GM23338 (cell line): ENCODE results near the gene CHST15. TPM values are rescaled to one million over a fixed set of nuclear protein-coding genes. Genes with fewer than 3 reads are reported as not detected.

ENCODE experiments used
- ATAC-seq: fragments of 200-7000 bp; cut with Tn5 transposase; 3 replicates; pipeline ENCODE4 v1.9.1; 2020
- DNase-seq: peaks from one replicate; pipeline ENCODE4 v3.0.0-alpha.2; 2015; ENCODE audit warnings: low spot score
- H2AFZ ChIP-seq: fragments of 200-600 bp; sonication (generic); 2 replicates; pipeline ENCODE4 v1.8.0; 2016; ENCODE audit warnings: antibody characterized with exemption, mild to moderate bottlenecking, moderate library complexity
- H3F3A ChIP-seq: fragments of 200-600 bp; sonication (generic); replicated peaks from 2 replicates; pipeline ENCODE4 v1.8.0; 2017; ENCODE audit warnings: antibody characterized with exemption, mixed run types, low read depth
- H3K27ac ChIP-seq: fragments of 200-600 bp; sonication (generic); 2 replicates; pipeline ENCODE4 v1.6.1; 2016; ENCODE audit warnings: low read depth
- H3K27me3 ChIP-seq: fragments of 200-600 bp; sonication (generic); 2 replicates; pipeline ENCODE4 v1.8.0; 2016; ENCODE audit warnings: mild to moderate bottlenecking, mixed run types, moderate library complexity; ENCODE audit not compliant: insufficient read depth
- H3K36me3 ChIP-seq: fragments of 200-600 bp; sonication (generic); 2 replicates; pipeline ENCODE4 v1.8.0; 2016; ENCODE audit warnings: mild to moderate bottlenecking; ENCODE audit not compliant: insufficient read depth
- H3K4me1 ChIP-seq: fragments of 200-600 bp; sonication (generic); 2 replicates; pipeline ENCODE4 v1.8.0; 2016; ENCODE audit warnings: mild to moderate bottlenecking, moderate library complexity; ENCODE audit not compliant: insufficient read depth
- H3K4me2 ChIP-seq: fragments of 200-600 bp; sonication (generic); 2 replicates; pipeline ENCODE4 v1.7.1; 2017; ENCODE audit warnings: mixed run types
- H3K4me3 ChIP-seq: fragments of 200-600 bp; sonication (generic); 2 replicates; pipeline ENCODE4 v1.6.1; 2016; ENCODE audit warnings: mixed run types
- H3K79me2 ChIP-seq: fragments of 200-600 bp; sonication (generic); replicated peaks from 2 replicates; pipeline ENCODE4 v1.8.0; 2017; ENCODE audit warnings: mild to moderate bottlenecking; ENCODE audit not compliant: insufficient read depth
- H3K9me2 ChIP-seq: fragments of 200-600 bp; sonication (generic); 2 replicates; pipeline ENCODE4 v1.8.0; 2017; ENCODE audit not compliant: insufficient read depth
- H4K20me1 ChIP-seq: fragments of 200-600 bp; sonication (generic); replicated peaks from 2 replicates; pipeline ENCODE4 v1.8.0; 2017; ENCODE audit warnings: mild to moderate bottlenecking; ENCODE audit not compliant: insufficient read depth
- H3K27ac Mint-ChIP-seq: 2 replicates; pipeline ENCODE4 v1.8.0; 2020; ENCODE audit warnings: inconsistent platforms, mild to moderate bottlenecking, moderate library complexity, mixed read lengths
- H3K27me3 Mint-ChIP-seq: 3 replicates; pipeline ENCODE4 v1.8.0; 2022; ENCODE audit warnings: low read depth, mild to moderate bottlenecking, moderate library complexity, mixed read lengths, inconsistent platforms; ENCODE audit not compliant: insufficient read depth, poor library complexity
- H3K36me3 Mint-ChIP-seq: 3 replicates; pipeline ENCODE4 v1.8.0; 2021; ENCODE audit warnings: low read depth, mild to moderate bottlenecking, inconsistent platforms, moderate library complexity, mixed read lengths
- H3K4me1 Mint-ChIP-seq: 3 replicates; pipeline ENCODE4 v1.8.0; 2020; ENCODE audit warnings: mild to moderate bottlenecking, inconsistent platforms, mixed read lengths
- H3K4me3 Mint-ChIP-seq: 3 replicates; pipeline ENCODE4 v1.8.0; 2021; ENCODE audit warnings: moderate library complexity, mild to moderate bottlenecking, inconsistent platforms, mixed read lengths
- H3K9me3 Mint-ChIP-seq: 3 replicates; pipeline ENCODE4 v1.8.0; 2020; ENCODE audit warnings: moderate library complexity, mild to moderate bottlenecking, inconsistent platforms, mixed read lengths
- CREB1 ChIP-seq: fragments of 250-450 bp; sonication (Bioruptor Pico); IDR thresholded peaks from 2 replicates; pipeline ENCODE4 v1.5.0; 2020; ENCODE audit warnings: low read depth, mild to moderate bottlenecking, moderate library complexity
- CTCF ChIP-seq, 2 experiments: fragments of 200-600 bp in 1 of 2; sonication (generic) in 1 of 2; conservative IDR thresholded peaks; 2 replicates each; pipeline versions ENCODE4 v1.5.1 to v1.6.1; 2016 to 2017; ENCODE audit warnings: antibody characterized with exemption in 2 of 2, low read depth in 2 of 2, mild to moderate bottlenecking in 2 of 2, moderate library complexity in 1 of 2
- ETS1 ChIP-seq: IDR thresholded peaks from 2 replicates; pipeline ENCODE4 v1.6.1; 2016; ENCODE audit warnings: antibody characterized with exemption
- EZH2 ChIP-seq: fragments of 200-600 bp; sonication (generic); IDR thresholded peaks from one replicate; pipeline ENCODE4 v1.8.0; 2017; ENCODE audit warnings: antibody characterized with exemption, mild to moderate bottlenecking, low read depth; ENCODE audit not compliant: unreplicated experiment
- EZH2phosphoT487 ChIP-seq: fragments of 200-600 bp; sonication (generic); IDR thresholded peaks from one replicate; pipeline ENCODE4 v1.8.1; 2018; ENCODE audit warnings: antibody characterized with exemption; ENCODE audit not compliant: unreplicated experiment
- JUNB ChIP-seq: IDR thresholded peaks from one replicate; pipeline ENCODE4 v1.6.1; 2016; ENCODE audit warnings: antibody characterized with exemption; ENCODE audit not compliant: unreplicated experiment
- NANOG ChIP-seq: IDR thresholded peaks from 2 replicates; pipeline ENCODE4 v1.6.1; 2016; ENCODE audit warnings: antibody characterized with exemption, borderline replicate concordance
- POLR2AphosphoS5 ChIP-seq: IDR thresholded peaks from 2 replicates; pipeline ENCODE4 v1.6.1; 2016; ENCODE audit warnings: antibody characterized with exemption, low read depth
- STAT1 ChIP-seq: IDR thresholded peaks from one replicate; pipeline ENCODE4 v1.6.1; 2016; ENCODE audit warnings: antibody characterized with exemption; ENCODE audit not compliant: unreplicated experiment
- ZNF331 ChIP-seq: fragments of 250-450 bp; sonication (Bioruptor Pico); IDR thresholded peaks from 2 replicates; pipeline ENCODE4 v1.5.0; 2020; ENCODE audit warnings: low read depth, mild to moderate bottlenecking, moderate library complexity
- polyA plus RNA-seq: library from polyadenylated mRNA; unstranded; fragments of >200 nt; fragmentation: Nextera tagmentation; extraction: Ambion mirVana; gene quantifications from 2 replicates; pipeline ENCODE4 v1.2.1, GENCODE V29; 2016
- total RNA-seq: library from RNA; depleted of rRNA; stranded (reverse); fragments of >200 nt; shearing (Covaris generic); gene quantifications from 2 replicates; pipeline ENCODE4 v1.2.3, GENCODE V29; 2014

CHST15 gene
- total and polyA plus RNA-seq, 2 experiments from 2014 or later, result 2.6 to 11.2 TPM

- TF ChIP-seq ETS1 (no peak), EZH2phosphoT487 (no peak), CTCF (conservative IDR thresholded peaks at IDR 0.05; ENCODE audit: low read depth in 2 of 2) (no peak)
Observed at GRCh38 chr10:124027651-124028050, 65.7 kb downstream of the CHST15 start (continued).

GRCh38 chr10:124027031-124027611 lies 66.3 kb downstream of the CHST15 start:
- Mint-ChIP-seq H3K4me1 (peaks cover 40% of the 10 kb centered on the region), H3K27me3 (peaks cover 9% of the 10 kb centered on the region), H3K4me3 (no peak overlapping the region), H3K27ac (no peak overlapping the region; the same call in 1 of the 2 replicates), H3K36me3 (no peaks in the 10 kb centered on the region; the same call in 2 of the 3 replicates), H3K9me3 (no peaks in the 10 kb centered on the region)
- no peaks in the 10 kb centered on the region for H4K20me1 ChIP-seq
- H3K4me3 ChIP-seq, result no peak overlapping the region
- H3K4me2 ChIP-seq, result no peak overlapping the region
- peaks cover 22% of the 10 kb centered on the region for H3K4me1 ChIP-seq
- DNase-seq (no peak), ATAC-seq (no peak)
- H3K27me3 ChIP-seq, result no peaks in the 10 kb centered on the region
- no peak overlapping the region for H2AFZ ChIP-seq
- H3K27ac ChIP-seq, result no peak overlapping the region
- H3K79me2 ChIP-seq, result no peaks in the 10 kb centered on the region
- H3K9me2 ChIP-seq, result no peaks in the 10 kb centered on the region
- TF ChIP-seq NANOG (no peak), JUNB (no peak), CREB1 (CRISPR knock-in tag) (no peak), POLR2AphosphoS5 (no peak), EZH2 (no peak)
- peaks cover 3% of the 10 kb centered on the region; the same call in 1 of the 2 replicates for H3F3A ChIP-seq
- no peaks in the 10 kb centered on the region for H3K36me3 ChIP-seq

- Mint-ChIP-seq H3K27ac (peak overlapping the region; percentile 87; the same call in 1 of the 2 replicates), H3K4me1 (peaks cover 41% of the 10 kb centered on the region)
- DNase-seq, result peak; percentile 54
Observed at GRCh38 chr10:124026589-124026939, 66.8 kb downstream of the CHST15 start.

More at GRCh38 chr10:124026589-124026939, 66.8 kb downstream of the CHST15 start:
- no peaks in the 10 kb centered on the region for H3K36me3 ChIP-seq
- Mint-ChIP-seq H3K4me3 (no peak overlapping the region; the same call in 2 of the 3 replicates), H3K27me3 (peaks cover 10% of the 10 kb centered on the region), H3K36me3 (no peaks in the 10 kb centered on the region; the same call in 2 of the 3 replicates), H3K9me3 (no peaks in the 10 kb centered on the region)
- H3K27me3 ChIP-seq, result no peaks in the 10 kb centered on the region
- H3K4me1 ChIP-seq, result peaks cover 22% of the 10 kb centered on the region
- H3K79me2 ChIP-seq, result no peaks in the 10 kb centered on the region
- peak; percentile 79 for ATAC-seq
- no peak for TF ChIP-seq ZNF331 (CRISPR knock-in tag)
- no peak for TF ChIP-seq STAT1
- H3K4me3 ChIP-seq, result no peak overlapping the region
- no peak overlapping the region for H2AFZ ChIP-seq
- H3K9me2 ChIP-seq, result no peaks in the 10 kb centered on the region
- no peak overlapping the region for H3K4me2 ChIP-seq
- no peaks in the 10 kb centered on the region for H4K20me1 ChIP-seq
- H3F3A ChIP-seq, result peaks cover 4% of the 10 kb centered on the region; the same call in 1 of the 2 replicates
- H3K27ac ChIP-seq, result no peak overlapping the region
